ENCODE measurements around the gene IL12A.

Gene IL12A

DNA sequence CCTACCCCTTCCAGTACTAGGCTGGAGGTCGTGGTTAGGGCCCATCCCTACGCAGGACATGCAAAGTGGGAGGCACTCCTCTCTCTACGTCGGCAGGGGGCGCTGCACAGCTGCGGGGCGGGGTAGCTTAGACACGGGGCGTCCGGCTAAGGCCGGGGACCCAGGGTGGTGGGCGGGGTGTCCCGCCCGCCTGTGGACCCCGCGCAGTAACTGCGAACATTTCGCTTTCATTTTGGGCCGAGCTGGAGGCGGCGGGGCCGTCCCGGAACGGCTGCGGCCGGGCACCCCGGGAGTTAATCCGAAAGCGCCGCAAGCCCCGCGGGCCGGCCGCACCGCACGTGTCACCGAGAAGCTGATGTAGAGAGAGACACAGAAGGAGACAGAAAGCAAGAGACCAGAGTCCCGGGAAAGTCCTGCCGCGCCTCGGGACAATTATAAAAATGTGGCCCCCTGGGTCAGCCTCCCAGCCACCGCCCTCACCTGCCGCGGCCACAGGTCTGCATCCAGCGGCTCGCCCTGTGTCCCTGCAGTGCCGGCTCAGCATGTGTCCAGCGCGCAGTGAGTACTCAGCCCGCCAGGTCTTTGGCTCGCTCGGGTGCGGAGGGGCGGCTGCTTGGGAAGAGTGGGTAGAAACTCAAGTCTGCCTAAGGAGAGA, at the start of gene IL12A:
IL12A (plus strand) TSS at position 219 of the 655 bp plus-strand sequence.
- DNase-seq (ENCODE audit: low read depth in 3 of 3) = peak; percentile 64 to 69 (median 67)

DNA sequence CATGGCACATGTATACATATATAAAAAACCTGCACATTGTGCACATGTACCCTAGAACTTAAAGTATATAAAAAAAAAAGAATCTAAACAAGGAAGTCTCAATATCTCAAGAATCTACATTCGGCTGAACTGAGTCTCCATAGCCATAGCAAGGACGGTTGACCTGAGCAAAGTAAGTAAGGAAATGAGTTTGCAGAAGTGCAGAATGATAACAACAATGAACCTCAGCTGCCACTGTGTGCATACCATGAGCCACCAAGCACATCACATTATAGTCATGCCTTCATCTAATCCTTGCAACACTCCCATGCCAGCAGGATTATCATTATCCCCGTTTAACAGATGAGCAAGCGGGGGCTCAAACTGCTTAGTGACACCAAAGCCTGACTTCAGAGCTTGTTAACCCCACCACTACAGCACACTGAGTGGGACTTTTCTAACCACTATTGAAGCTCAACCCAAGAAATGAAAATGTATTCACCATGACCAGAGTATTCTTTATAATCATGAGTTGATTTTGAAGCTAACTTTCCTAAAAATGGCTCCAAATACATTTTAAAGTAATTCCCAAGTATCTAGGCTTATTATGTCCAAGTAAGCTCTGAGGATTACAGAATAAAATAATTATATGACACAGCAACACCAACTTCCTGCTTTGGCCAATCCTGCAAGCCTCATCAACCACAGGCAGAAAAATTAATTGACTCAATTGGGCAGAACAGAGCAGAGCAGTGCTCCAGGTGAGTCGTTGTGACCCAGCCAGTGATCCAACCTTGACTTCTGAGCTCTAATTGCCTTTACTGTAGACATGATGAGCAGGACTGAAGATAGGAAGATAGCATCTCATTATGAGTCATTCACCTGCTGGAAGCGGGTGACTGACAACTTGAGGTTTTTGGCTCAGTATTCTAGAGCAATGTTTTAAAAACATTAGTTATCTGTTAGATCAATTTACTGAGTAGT, 47.3 kb upstream of the IL12A start:
- DNase-seq (ENCODE audit: low read depth in 3 of 3) = no peak

DNA sequence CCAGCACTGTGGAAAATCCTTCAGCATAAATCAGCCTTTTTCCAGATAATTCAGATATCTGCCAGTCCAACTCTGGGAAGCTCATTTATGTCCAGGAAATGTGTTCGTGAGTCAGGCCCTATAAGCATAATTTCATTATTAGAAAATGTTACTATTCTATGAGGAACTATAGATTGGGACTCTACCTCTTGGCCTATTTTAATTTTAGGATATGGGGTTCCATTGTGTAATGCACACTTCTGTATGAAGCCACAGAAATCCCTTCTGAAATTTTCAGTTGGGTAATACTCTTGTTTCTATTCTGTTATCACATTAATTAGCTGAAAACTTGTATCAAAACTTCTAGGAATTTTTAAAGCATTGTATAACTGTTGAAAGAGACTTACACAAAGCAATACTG, 43.9 kb upstream of the IL12A start:
- no peak for DNase-seq (ENCODE audit: low read depth in 3 of 3)

DNA sequence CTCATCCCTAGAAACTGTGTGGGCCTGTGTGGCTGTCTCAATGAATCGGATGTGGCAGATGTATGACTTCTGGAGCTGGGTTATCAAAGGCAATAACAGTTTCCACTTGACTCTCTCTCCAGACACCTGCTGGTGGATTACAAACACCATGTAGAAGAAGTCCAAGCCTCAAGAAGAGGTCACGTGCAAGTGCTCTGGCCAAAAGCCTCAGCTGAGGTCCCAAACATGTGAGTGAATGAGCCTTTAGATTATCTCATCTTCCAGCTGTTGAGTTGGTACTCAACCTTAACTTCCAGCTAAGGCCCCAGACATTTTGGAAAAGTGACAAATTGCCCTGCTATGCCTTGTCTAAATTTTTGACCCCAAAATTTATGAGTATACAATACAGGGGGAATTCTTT, 42.7 kb upstream of the IL12A start:
- DNase-seq (ENCODE audit: low read depth in 3 of 3) = no peak

DNA sequence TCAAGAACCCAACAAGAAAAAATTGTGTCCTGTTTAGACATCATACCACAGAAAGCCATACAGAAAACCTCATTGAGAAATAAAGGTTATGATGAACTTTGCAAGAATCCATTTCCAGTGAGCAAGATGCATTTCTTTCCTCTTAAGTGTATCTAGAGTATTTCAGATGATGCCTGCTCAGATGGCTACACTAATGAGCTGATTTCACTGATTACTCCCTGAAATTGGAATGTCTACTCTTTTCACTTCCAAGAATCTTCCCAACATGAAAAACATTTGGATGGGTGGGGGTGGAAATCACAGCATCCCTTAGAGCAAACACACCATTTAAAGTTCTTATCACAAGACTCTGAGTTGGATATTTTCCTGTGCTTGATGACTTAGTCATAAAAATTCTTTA, 41.4 kb upstream of the IL12A start:
- no peak for DNase-seq (ENCODE audit: low read depth in 3 of 3)

DNA sequence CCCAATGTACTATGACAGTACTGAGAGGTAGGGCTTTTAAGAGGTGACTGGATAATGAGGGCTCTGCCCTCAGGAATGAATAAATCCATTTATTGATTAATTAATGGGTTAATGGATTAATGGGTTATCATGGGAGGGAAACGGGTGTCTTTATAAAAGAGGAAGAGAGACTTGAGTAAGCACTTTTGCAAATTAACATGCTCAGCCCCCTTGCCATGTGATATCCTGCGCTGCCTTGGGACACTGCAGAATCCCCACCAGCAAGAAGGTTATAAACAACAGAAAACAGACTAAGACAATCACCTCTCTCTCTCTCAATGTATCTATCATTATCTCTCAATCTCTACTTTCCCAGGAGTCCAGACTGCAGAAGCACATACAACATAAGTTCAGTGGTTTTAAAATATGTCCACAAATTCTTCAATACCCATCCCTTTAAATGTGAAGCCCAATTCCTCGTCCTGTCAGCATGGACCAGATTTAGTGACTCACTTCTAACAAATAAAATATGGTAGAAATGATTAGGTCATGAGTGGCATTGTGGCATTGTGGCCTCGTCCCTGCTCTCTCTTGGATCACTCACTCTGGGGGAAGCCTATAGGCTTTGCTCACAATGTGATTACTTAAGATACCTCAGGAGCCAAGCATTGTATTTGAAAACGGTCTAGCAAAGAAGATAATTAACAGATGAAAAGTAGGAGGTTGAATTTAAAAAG, 40.0 kb upstream of the IL12A start:
- DNase-seq (ENCODE audit: low read depth in 3 of 3) = no peak

DNA sequence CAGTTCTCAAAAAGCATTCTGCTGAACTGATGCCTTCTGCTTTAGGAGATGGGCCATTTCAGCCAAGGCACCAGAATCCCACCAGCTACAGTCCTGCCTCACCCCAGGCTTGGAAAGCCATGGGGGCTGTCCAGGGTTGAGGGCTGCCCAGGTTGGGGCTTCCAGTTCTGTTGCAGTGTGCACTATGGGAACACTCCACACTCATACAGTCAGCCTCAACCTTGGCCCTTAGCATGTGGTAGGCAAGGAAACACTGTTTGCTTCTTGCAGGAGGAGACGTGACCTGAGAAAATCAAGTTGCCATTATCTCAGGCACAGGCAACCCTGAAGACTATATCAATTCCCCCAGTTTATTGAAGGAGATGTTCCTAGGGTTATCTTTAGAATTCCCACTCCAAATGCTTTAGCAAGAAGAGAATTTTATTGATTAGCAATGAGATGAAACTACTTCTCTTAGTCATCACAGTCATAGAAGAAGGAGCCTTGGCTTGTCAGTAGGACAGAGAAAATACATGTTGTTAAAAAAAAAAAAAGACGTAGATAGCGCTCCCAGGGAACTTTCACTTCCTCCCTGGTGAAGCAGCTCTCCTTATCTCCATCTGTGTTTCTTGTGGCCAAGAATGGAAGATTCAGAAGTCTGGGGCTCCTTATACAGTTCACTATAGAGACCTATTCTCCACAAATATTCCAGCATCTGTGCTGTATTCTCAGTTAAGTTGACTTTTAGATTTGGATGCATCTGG, 38.3 kb upstream of the IL12A start:
- DNase-seq (ENCODE audit: low read depth in 3 of 3) = no peak

DNA sequence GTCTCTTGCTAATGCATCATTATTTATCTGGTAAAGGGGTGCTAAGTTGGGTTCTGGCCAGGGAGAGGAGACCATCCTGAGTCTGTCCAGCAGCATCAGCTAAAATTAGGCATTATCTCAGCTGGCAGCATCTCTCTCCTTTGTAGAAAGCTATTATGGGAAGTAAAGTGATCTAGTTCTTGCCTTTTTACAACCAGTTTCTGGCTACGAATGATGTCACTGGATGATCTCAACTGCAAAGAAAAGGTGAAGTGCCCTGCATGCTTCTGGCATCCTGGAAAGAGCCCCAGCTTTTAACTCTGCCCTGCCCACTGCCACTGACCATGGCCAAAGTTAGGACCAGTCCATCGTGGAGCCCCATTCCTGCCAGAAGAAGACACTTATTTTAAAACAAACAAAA, 37.1 kb upstream of the IL12A start:
- no peak for DNase-seq (ENCODE audit: low read depth in 3 of 3)

DNA sequence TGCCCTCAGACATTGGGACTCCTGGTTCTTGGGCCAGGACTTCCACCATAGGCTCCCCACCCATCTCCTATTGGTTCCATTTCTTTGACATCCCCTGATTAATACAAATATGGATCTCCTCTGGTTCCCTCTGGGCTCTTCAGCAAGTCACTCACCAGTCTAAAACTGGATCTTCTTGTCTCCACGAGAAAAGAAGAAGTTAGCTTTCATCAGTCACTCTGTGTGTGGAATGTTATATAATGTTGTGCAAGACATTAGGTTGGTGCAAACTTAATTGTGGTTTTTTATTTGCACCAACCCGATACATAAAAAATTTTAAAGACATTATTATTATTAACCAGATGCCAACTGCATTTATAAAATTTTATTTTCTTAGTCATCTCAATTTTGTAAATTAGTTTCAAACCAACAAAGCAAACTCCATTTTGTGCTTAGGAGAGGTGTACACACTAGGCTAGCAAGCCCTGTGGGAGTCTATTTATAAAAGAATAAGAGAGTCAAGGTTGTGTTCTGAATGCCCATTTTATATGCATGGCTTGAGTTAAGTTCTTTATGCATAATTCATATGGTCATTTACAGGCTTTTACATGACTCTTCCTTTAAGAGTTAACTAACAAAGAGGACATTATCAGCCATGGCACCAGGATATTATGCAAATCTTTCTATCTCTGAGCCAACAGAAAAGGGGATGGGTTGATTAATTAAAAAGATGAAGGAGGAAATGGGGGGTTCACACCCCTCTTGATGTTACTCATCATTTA, 35.1 kb upstream of the IL12A start:
- no peak for DNase-seq (ENCODE audit: low read depth in 3 of 3)

DNA sequence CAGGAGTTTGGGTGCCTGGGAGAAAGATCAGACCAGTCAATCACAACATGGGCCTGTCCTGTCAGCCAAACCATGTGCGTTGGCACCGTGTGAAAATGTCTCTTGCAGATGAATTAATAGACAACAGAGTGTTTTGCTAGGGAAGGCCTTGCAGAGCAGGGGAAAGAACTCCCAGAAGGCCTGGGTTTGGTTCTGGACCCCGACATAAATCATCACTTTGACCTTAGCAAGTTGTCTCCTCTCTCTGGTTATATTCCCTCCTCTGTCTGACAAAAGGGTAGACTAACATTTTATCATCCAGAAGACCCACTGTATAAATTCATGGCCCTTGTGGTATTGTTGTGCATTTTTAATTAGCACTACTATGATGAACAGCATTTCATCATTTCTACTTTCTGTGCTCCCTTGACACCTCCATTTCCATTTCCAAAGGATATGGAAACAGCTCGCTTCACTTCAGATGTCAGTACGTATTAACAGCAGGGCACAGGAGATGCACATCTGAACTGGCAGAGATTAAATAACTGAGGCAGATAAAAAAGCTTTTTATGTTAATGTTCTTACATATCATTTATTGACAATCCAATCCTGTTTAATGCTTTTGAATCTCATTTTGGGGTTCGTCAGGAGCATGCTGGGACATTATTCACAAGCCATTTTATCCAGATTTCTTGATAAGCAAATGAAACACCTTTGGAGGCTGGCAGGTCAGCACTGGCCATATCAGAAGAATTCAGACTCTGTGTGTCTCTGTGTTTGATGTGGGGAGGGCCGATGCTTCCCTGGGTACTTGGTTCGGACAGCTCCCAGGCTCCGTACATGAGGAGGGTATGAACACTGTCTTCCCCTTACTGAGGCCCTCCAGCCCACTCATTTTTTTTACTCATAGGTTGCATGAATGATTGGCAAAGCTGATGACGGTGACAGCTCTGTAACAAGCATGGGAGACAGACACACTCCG, 28.2 kb upstream of the IL12A start:
- DNase-seq (ENCODE audit: low read depth in 3 of 3) = no peak

DNA sequence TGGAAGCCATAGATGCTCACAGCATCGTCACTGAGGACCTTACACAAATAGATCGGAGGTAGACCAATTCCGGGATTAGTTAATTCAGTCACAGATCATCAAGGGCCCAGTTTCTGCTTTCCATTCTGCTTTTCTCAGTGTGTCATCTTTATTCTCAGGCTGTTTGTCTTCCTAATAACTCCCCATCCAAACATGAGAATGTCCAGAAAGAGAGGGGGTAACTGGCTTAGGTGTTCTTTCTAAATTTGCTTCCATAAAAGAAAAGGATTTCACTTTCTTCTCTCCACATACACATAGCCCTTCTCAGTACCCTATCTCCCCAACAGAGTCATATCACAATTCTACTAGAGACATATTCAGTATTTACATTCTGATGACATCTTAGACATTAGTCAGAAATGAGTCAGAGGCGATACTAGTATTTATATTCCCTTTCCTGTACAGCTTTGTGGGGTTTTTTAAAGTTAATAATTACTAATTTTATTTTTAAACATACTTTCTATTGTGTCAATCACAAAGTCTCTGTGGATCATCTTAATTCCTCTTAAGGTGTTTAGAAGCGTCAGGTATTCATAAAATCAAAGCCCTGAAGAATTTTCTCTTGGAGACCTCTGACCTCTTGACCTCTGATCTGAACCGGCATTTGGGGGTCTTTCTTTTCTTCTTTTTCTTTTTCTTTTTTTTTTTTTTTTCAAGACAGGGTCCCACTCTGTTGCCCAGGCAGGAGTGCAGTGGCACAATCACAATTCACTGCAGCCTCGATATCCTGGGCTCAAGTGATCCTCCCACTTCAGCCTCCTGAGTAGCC, 24.3 kb upstream of the IL12A start:
- DNase-seq (ENCODE audit: low read depth in 3 of 3) = no peak

DNA sequence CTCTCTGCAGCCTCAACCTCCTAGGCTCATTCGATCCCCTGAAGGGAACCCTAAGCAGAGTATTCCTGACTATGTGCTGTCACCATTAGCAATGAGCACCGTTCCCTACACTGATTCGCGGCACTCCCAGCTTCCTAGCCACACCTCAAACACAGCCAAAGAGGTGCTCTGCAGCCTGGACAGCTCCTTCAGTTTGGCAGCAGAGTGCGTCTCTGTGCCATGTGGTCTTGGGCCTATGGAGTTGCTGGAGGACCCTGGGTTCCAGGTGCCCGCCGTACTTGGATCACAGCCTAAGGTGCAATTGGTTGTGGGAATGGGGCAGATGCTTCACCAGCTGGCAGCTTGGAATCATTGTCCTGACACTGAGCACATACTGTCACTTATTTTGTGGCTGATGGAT, 17.3 kb upstream of the IL12A start:
- DNase-seq (ENCODE audit: low read depth in 3 of 3) = no peak

DNA sequence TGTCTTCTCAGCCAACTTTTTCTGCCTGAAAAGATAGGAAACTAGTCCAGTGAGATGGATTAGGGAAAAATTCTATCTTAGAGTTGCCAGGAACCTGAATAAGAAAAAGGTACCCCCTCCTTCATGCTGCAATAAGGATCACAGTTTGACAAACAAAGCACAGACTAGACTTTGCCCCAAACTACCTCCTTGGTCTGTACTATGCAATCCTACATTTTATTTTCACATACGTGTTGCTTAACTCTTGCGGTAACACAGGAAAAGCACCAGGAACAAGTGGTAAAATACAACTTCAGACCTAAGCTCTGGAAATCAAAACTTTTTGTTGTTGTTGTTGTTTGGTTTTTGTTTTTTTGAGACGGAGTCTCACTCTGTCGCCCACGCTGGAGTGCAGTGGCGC, 11.3 kb upstream of the IL12A start:
- no peak for DNase-seq (ENCODE audit: low read depth in 3 of 3)

DNA sequence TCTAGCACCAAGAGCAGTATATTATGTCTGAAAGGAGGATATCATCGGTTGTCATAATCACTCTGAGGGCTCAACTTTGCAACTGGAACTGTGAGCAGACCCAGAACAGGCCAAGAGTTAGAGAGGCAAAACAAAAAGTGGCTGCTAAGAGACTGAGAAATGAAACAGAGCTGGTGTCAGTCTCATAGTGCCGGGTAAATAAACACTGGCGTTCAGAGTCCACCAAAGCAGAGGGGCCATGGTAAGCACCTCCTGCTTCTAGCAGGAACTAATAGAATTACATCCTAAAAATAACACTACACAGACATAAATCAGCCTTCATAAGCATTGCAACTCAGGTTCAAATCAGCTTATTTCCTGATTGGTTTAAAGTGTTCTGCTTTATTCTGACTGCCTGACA, 10.3 kb upstream of the IL12A start:
- DNase-seq (ENCODE audit: low read depth in 3 of 3) = no peak

DNA sequence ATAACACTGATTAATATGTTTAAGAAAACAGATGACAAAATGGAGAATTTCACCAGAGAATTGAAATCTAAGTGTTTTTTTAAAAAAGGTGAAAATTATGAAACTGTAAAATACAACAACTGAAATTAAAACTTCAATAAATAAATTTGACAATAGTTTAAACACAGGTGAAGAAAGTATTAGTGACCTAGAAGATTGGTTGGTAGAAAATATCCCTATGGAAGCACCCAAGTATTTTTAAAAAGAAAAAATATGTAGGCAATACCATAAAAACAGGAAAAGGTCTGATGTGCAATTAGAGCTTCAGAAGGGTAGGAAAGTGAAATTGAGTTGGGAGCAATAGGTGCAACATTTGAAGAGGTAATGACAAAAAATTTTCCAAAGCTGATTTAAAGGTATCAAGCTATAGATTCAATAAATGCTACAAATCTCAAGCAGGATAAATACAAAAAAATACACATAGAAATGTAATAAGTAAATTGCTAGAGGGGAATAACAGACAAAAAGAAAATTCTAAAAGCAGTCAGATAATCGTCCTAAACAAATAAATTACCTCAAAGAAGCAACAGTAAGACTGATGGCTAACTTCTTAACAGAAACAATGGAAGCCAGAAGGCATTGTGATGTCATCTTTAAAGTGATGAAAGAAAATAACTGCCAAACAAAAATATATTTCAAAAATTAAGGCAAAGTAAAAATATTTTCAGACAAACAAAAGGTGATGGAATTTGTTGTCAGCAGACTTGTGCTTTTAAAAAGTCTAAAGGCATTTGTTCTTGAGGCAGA, 9.5 kb upstream of the IL12A start:
- DNase-seq (ENCODE audit: low read depth in 3 of 3) = no peak

DNA sequence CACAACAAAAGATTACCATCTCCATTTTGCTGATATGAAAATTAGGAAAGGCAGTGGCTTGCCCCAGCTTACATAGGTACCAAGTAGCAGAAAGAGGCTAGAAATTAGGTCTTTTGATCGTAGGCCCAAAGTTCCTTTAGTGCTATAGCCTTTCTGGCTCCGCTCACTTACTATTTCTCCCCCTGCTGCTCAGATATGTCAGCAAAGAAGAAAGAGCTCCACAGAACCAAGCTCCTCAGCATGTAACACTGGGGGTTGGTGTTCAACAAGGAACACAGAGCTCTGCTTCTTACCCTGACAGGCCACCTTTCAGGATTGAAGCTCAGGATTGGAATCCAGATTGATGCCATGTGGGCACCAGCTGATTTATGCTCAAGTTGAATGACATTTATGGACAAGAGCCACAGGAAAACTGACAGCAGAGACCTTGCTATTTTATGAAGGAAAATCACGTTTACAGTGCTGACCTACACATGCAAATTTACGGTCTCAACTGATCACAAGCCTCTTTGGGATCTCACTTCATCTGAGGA, 6.1 kb upstream of the IL12A start:
- DNase-seq (ENCODE audit: low read depth in 3 of 3) = no peak

DNA sequence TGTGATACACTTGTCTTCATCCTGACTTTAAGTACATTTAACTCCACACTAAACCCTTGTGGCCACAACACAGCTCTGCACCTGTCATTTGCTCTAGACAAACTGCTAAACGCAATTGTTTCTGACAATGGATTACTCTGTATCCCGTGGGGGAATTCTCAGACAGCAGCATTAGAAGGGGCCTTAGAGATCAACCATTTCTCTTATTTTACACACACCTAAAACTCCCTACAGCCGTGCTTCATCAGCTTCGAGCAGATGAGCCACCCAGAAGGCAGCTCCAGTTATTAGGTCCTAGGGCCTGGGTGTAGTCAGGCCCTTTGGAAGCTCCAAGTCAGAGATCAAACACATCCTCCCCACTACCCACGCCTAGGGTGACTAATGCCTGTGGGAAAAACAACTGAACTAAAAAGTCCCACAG, 1.3 kb upstream of the IL12A start:
- no peak for DNase-seq (ENCODE audit: low read depth in 3 of 3)
